HG03575 (cell line): ENCODE data around the gene RAB44.

Experiments used
- ATAC-seq: cut with Tn5 transposase; IDR thresholded peaks from one replicate; pipeline ENCODE4 v1.9.1; 2021; ENCODE audit not compliant: unreplicated experiment, insufficient number of reproducible peaks, low FRiP score; ENCODE audit errors: extremely low read depth

Gene RAB44

GRCh38 chr6:36684447-36684812 is 13.2 kb upstream of the RAB44 start:
- ATAC-seq: no peak

GRCh38 chr6:36685166-36685924 is 12.3 kb upstream of the RAB44 start:
- no peak for ATAC-seq

- ATAC-seq: no peak
Measured at GRCh38 chr6:36685926-36686667, 11.5 kb upstream of the RAB44 start.

- ATAC-seq: no peak
Measured at GRCh38 chr6:36686668-36687513, 10.7 kb upstream of the RAB44 start.

GRCh38 chr6:36688063-36688738 is 9.4 kb upstream of the RAB44 start:
- no peak for ATAC-seq

DNA sequence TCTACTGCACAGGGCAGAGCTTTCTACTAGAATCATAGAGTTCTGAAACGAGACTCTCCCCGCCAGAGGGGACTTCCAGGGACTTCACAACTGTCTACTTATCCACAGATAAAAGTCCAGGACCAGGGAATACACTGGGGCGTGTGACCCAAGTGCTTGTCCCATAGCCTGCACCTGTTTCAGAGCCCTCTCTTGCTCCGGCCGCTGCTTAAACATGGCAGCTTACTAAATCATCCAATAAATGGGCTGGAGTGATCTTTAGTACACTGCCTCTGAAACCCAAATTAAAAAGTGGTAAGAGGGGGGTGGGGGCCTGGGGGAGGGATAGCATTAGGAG is 8.9 kb upstream of the RAB44 start:
- ATAC-seq: no peak

- no peak for ATAC-seq
Measured at GRCh38 chr6:36691011-36691410, 6.6 kb upstream of the RAB44 start.

- no peak for ATAC-seq
Measured at GRCh38 chr6:36691612-36692011, 6.0 kb upstream of the RAB44 start.

GRCh38 chr6:36692220-36692619 is 5.4 kb upstream of the RAB44 start:
- no peak for ATAC-seq

- no peak for ATAC-seq
Measured at GRCh38 chr6:36692861-36693702, 4.5 kb upstream of the RAB44 start.

DNA sequence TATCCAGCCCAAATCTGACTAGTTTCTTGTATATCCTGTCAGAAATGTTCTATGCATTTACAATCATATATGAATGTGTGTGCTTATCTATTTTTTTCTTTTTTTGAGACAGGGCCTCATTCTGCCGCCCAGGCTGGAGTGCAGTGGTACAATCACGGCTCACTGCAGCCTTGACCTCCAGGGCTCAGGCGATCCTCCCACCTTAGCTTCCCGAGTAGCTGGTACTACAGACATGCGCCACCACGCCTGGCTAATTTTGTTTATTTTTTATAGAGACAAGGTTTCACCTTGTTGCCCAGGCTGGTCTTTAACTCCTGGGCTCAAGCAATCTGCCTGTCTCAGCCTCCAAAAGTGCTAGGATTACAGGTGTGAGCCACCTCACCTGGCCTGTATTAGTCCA is 3.0 kb upstream of the RAB44 start:
- no peak for ATAC-seq

DNA sequence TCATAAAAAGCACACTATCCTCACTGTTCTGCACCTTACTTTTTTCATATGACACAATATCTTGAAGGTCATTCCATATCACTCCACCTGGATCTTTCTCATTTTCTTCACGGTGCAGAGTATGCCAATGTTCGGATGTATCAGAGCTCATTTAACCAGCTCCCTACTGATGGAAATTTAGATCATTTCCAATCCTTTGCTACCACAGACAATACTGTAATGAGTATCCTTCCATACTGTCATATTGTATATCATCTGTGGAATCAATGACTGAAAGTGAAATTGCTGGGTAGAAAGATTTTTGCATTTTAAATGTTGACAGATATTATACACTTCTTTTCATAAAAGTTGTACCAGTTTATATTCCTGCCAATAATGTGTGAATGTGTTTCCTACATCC is 2.2 kb upstream of the RAB44 start:
- no peak for ATAC-seq

GRCh38 chr6:36698196-36698595 is 570 bp downstream of the RAB44 start:
- ATAC-seq: no peak

DNA sequence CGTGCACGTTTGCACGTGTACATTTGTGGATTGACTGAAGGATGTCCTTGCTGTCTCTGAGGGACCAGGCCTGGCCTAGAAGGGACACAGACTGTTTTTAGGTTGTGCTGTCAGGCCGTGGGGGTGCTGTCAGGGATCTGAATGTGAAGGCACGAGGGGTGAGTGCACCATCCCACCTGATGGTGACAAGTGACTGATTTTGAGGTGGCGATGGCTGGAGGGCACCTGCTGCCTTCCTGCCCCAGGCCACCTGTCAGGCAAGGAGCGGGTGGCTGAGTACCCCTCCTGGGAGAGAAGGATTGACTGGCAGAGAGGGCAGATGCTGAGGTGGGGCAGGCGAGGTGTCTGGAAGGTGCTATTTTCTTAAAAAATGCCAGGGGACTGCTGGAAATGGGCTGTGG is 1.2 kb downstream of the RAB44 start:
- no peak for ATAC-seq

- ATAC-seq: no peak
Measured at GRCh38 chr6:36699348-36699747, 1.7 kb downstream of the RAB44 start.

- ATAC-seq: no peak
Measured at GRCh38 chr6:36700071-36700812, 2.6 kb downstream of the RAB44 start.

- no peak for ATAC-seq
Measured at GRCh38 chr6:36700831-36701230, 3.2 kb downstream of the RAB44 start.

DNA sequence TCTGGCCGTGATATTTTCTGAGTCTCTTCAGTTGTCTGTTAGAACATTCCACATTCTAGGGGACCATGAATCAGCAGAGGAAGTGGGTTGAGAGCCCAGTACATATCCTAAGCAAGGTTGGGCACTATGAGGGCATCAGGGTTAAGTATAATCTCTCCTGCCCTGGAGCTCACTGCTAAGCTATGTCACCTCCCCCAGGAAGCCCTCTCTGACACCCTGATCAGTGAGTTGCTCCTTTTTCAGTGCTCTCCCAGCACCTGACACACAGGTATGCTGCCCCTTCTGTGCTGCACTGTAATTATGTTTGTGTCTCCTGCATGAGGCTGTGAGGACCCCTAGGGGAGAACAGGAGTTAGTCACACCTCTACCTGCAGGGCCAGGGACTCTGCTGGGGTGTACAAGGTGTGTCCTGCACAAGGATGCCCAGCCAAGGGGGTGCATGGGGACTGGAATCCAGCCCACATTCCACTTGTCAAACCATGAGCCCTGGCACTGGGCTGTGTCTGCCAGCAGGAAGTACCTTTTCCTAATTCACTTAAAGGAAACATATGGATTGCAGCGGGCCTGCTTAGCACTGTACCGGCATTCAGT is 3.9 kb downstream of the RAB44 start:
- ATAC-seq: no peak
